A549 (cell line): ENCODE measurements around the gene SLC27A2. TPM values are rescaled to one million over a fixed set of nuclear protein-coding genes. Genes with fewer than 3 reads are reported as not detected.

Experiments used
- ATAC-seq, 2 experiments: fragments of 200-7000 bp in 1 of 2; fragments of >200 bp in 1 of 2; cut with Nextera tagmentation in 1 of 2; cut with Tn5 transposase in 1 of 2; 3 replicates each; pipeline versions ENCODE4 v1.8.0 to v1.9.1; 2018 to 2020; ENCODE audit warnings: mild to moderate bottlenecking in 1 of 2, moderate library complexity in 1 of 2
- CTCF ChIA-PET: fragments of 300-600 bp; sonication (Branson Sonifier 250); formaldehyde crosslinking; extraction: SDS; loops from one replicate; lab custom pipeline; 2021; ENCODE audit warnings: antibody characterized with exemption, inconsistent platforms; lab: Yijun Ruan, JAX
- POLR2A ChIA-PET: fragments of 350-600 bp; formaldehyde crosslinking; extraction: SDS; loops from one replicate; lab custom pipeline; 2021; ENCODE audit warnings: antibody characterized with exemption, inconsistent platforms; lab: Yijun Ruan, JAX
- DNase-seq, 2 experiments: peaks; one replicate each; pipeline versions ENCODE4 v3.0.0 to v3.0.0-alpha.2; 2011 to 2016; ENCODE audit warnings: low read depth in 1 of 2, low spot score in 1 of 2
- FAIRE-seq: peaks from 2 replicates; lab custom pipeline; 2011; peaks lifted over from hg19 to GRCh38; lab: Jason Lieb, UNC
- H3K27ac ChIP-seq, 2 experiments: fragments of >200 bp; sonication (Bioruptor Twin); formaldehyde crosslinking; 3 replicates each; pipeline ENCODE4 v1.5.1; 2016 to 2017
- H3K4me1 ChIP-seq: fragments of >200 bp; sonication (Bioruptor Twin); formaldehyde crosslinking; 3 replicates; pipeline ENCODE4 v1.6.1; 2016
- H3K4me2 ChIP-seq: fragments of >200 bp; sonication (Bioruptor Twin); formaldehyde crosslinking; 3 replicates; pipeline ENCODE4 v1.6.1; 2016
- H3K4me3 ChIP-seq: fragments of >200 bp; sonication (Bioruptor Twin); formaldehyde crosslinking; 3 replicates; pipeline ENCODE4 v1.5.1; 2016
- H3K9me3 ChIP-seq: fragments of >200 bp; sonication (Bioruptor Twin); formaldehyde crosslinking; 3 replicates; pipeline ENCODE4 v1.6.1; 2016
- ATOH8 ChIP-seq: fragments of 250-450 bp; sonication (Bioruptor Pico); IDR thresholded peaks from 2 replicates; pipeline ENCODE4 v1.5.0; 2020; ENCODE audit warnings: low read depth, mild to moderate bottlenecking, moderate library complexity
- CEBPB ChIP-seq, 2 experiments: fragments of >200 bp in 1 of 2; sonication (Bioruptor Twin) in 1 of 2; formaldehyde crosslinking in 1 of 2; IDR thresholded peaks; 2 replicates each; pipeline ENCODE4 v1.6.1; 2012 to 2016
- CHD4 ChIP-seq: fragments of 200-600 bp; sonication (generic); IDR thresholded peaks from 2 replicates; pipeline ENCODE4 v1.6.1; 2016; ENCODE audit warnings: antibody characterized with exemption, mild to moderate bottlenecking, borderline replicate concordance
- CTCF ChIP-seq: fragments of >200 bp; sonication (Bioruptor Twin); formaldehyde crosslinking; IDR thresholded peaks from 3 replicates; pipeline ENCODE4 v1.5.1; 2016
- EP300 ChIP-seq, 2 experiments: fragments of >200 bp; sonication (Bioruptor Twin); formaldehyde crosslinking; IDR thresholded peaks; 2 replicates in 1 of 2; 3 replicates in 1 of 2; pipeline ENCODE4 v1.6.1; 2016 to 2017
- ESRRA ChIP-seq: fragments of 150-350 bp; IDR thresholded peaks from 2 replicates; pipeline ENCODE4 v1.6.1; 2014; ENCODE audit warnings: mild to moderate bottlenecking, low read length, borderline replicate concordance
- GATA3 ChIP-seq: IDR thresholded peaks from 2 replicates; pipeline ENCODE4 v1.6.1; 2012; ENCODE audit warnings: borderline replicate concordance
- HDAC2 ChIP-seq: fragments of 200-600 bp; sonication (generic); IDR thresholded peaks from 2 replicates; pipeline ENCODE4 v1.6.1; 2016
- HES2 ChIP-seq: fragments of >200 bp; sonication (Bioruptor Twin); formaldehyde crosslinking; IDR thresholded peaks from 2 replicates; pipeline ENCODE4 v1.6.1; 2016
- HOXB13 ChIP-seq: fragments of 250-450 bp; sonication (Bioruptor Pico); IDR thresholded peaks from 2 replicates; pipeline ENCODE4 v1.5.0; 2020; ENCODE audit warnings: low read depth, mild to moderate bottlenecking, moderate library complexity
- HOXB5 ChIP-seq: fragments of 250-450 bp; sonication (Bioruptor Pico); IDR thresholded peaks from 2 replicates; pipeline ENCODE4 v1.5.0; 2020; ENCODE audit warnings: mild to moderate bottlenecking, moderate library complexity
- MAFK ChIP-seq: fragments of 450-650 bp; IDR thresholded peaks from 2 replicates; pipeline ENCODE4 v1.6.1; 2014; ENCODE audit not compliant: partially characterized antibody
- MAZ ChIP-seq: fragments of 150-350 bp; IDR thresholded peaks from 2 replicates; pipeline ENCODE4 v1.6.1; 2014; ENCODE audit warnings: antibody characterized with exemption, low read depth, low read length, borderline replicate concordance
- REST ChIP-seq: fragments of 200-600 bp; sonication (generic); IDR thresholded peaks from 2 replicates; pipeline ENCODE4 v1.6.1; 2016; ENCODE audit warnings: antibody characterized with exemption, mild to moderate bottlenecking, moderate library complexity
- RFX5 ChIP-seq: fragments of 450-650 bp; IDR thresholded peaks from 2 replicates; pipeline ENCODE4 v1.7.1; 2014; ENCODE audit warnings: antibody characterized with exemption, mild to moderate bottlenecking, moderate library complexity
- SMC3 ChIP-seq: fragments of >200 bp; sonication (Bioruptor Twin); formaldehyde crosslinking; IDR thresholded peaks from 3 replicates; pipeline ENCODE4 v1.6.1; 2018; ENCODE audit warnings: inconsistent platforms
- USF2 ChIP-seq: fragments of 450-650 bp; IDR thresholded peaks from 2 replicates; pipeline ENCODE4 v1.6.1; 2014; ENCODE audit warnings: antibody characterized with exemption
- WGBS: methylation state at CpG from one replicate; pipeline ENCODE4 v1.1.6; 2017; ENCODE audit errors: missing lambda C conversion rate; 5-methylcytosine and 5-hydroxymethylcytosine counted together
- polyA plus RNA-seq, 4 experiments: library from polyadenylated mRNA; depleted of rRNA in 3 of 4; stranded (reverse); fragments of >200 nt; fragmentation: RNase III in 1 of 4; extraction: RNeasy Plus Mini Kit Qiagen cat#74134 plus additional on column Dnase treatment in 1 of 4; gene quantifications; 2 replicates in 3 of 4; 3 replicates in 1 of 4; pipeline ENCODE4 v1.2.3, GENCODE V29; 2011 to 2017

Gene SLC27A2
- polyA plus RNA-seq, 2 of the 4 experiments (the other 2 are of a cell fraction) = 36.0 to 44.1 TPM

GRCh38 chr15:50275908-50276307 lies 93.9 kb downstream of the SLC27A2 start:
- FAIRE-seq (no peak), DNase-seq (no peak), ATAC-seq (no peak)
- TF ChIP-seq EP300 (IDR thresholded peaks at IDR 0.05) (no peak), HDAC2 (no peak), ESRRA (no peak)
- no peak overlapping the region for H3K27ac ChIP-seq
- H3K9me3 ChIP-seq = no peaks in the 10 kb centered on the region
- POLR2A ChIA-PET = no interaction called here
- CTCF ChIA-PET = interaction anchor here (0.8 kb wide), 2 partner anchors 12 to 40 kb away, joined by 3 to 4 read pairs; no protein-coding TSS in a partner anchor
- H3K4me3 ChIP-seq = no peak overlapping the region
- no peaks in the 10 kb centered on the region for H3K4me1 ChIP-seq
- WGBS = 83% methylated on average over 3 of the region's 3 CpGs
- no peak overlapping the region for H3K4me2 ChIP-seq

GRCh38 chr15:50277370-50277769 lies 95.4 kb downstream of the SLC27A2 start:
- no peak for FAIRE-seq
- DNase-seq = no peak
- ChIA-PET POLR2A (no interaction called here), CTCF (interaction anchor here (0.6 to 1.5 kb wide), 2 partner anchors 46 to 132 kb away, joined by 3 to 5 read pairs; no protein-coding TSS in a partner anchor)
- WGBS = 91% methylated on average over 1 of the region's 1 CpG
- Histone ChIP-seq H3K4me1 (no peaks in the 10 kb centered on the region), H3K27ac (no peak overlapping the region), H3K4me2 (no peak overlapping the region), H3K9me3 (no peaks in the 10 kb centered on the region), H3K4me3 (no peak overlapping the region)
- no peak for ATAC-seq
- TF ChIP-seq CEBPB (IDR thresholded peaks at IDR 0.05) (no peak), CTCF (no peak), REST (no peak), SMC3 (no peak), MAFK (no peak), HOXB13 (CRISPR knock-in tag) (no peak), ATOH8 (CRISPR knock-in tag) (no peak), RFX5 (no peak), MAZ (no peak), GATA3 (no peak), CHD4 (no peak), HES2 (no peak)

GRCh38 chr15:50278496-50278895 lies 96.5 kb downstream of the SLC27A2 start:
- ATAC-seq (no peak), DNase-seq (no peak), FAIRE-seq (peak; percentile 13)
- no peak for TF ChIP-seq USF2
- TF ChIP-seq HOXB5 (CRISPR knock-in tag) = no peak
- TF ChIP-seq CEBPB (IDR thresholded peaks at IDR 0.05) = no peak
- Histone ChIP-seq H3K27ac (no peak overlapping the region), H3K9me3 (no peaks in the 10 kb centered on the region), H3K4me1 (no peaks in the 10 kb centered on the region), H3K4me3 (no peak overlapping the region), H3K4me2 (no peak overlapping the region)
- 89% methylated on average over 4 of the region's 4 CpGs for WGBS
- ChIA-PET POLR2A (interaction anchor here (0.7 kb wide), 1 partner anchor 75 kb away, joined by 4 read pairs; no protein-coding TSS in a partner anchor), CTCF (interaction anchor here (0.6 to 1.5 kb wide), 2 partner anchors 133 to 360 kb away, joined by 4 to 5 read pairs; no protein-coding TSS in a partner anchor)
